Left ventricle myocardium superior (tissue), 1 donor: ENCODE data around the gene QTRT2. TPM values are rescaled to one million over a fixed set of nuclear protein-coding genes. Genes with fewer than 3 reads are reported as not detected.

Experiments used
- ATAC-seq: fragments of 200-7000 bp; cut with Tn5 transposase; one replicate; pipeline ENCODE4 v1.9.1; 2020; ENCODE audit warnings: mild to moderate bottlenecking, moderate library complexity
- DNase-seq: peaks from one replicate; pipeline ENCODE4 v3.0.0-alpha.2; 2020
- intact Hi-C: fragments of 100-400 bp; cut with micrococcal nuclease; formaldehyde crosslinking; loops from one replicate; pipeline ENCODE4 v1.11.0; 2022
- total RNA-seq: library from RNA; stranded (reverse); fragmentation: NEBNext Ultra II Directional; extraction: Animal tissue kit (Norgen Biotek cat#: 25700); gene quantifications from one replicate; pipeline ENCODE4 v1.2.1, GENCODE V29; 2021
- donor health status: DM: no; HTN: yes; CAD: no; lungs with severe emphysema.

The QTRT2 gene
- total RNA-seq, 1 donor from 2014 or later = 3.6 TPM

DNA sequence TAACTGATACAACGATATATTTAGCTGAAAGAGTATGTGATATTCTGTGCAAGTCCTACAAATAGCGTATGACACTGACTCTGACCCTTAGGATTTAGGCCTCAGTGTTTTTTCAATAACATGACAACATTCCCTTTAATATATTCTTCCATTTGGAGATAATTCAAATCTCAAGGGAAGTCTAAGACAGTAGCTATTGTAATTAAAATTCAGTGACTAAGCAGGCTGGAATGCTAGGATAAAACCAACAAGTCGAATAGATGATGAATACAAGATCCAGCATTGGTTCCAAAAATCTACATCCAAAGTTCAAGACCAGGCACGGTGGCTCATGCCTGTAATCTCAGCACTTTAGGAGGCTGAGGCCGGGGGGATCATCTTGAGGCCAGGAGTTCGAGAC, 56.2 kb downstream of the QTRT2 start:
- intact Hi-C loops = no loop called here
- ATAC-seq (no peak), DNase-seq (no peak)

DNA sequence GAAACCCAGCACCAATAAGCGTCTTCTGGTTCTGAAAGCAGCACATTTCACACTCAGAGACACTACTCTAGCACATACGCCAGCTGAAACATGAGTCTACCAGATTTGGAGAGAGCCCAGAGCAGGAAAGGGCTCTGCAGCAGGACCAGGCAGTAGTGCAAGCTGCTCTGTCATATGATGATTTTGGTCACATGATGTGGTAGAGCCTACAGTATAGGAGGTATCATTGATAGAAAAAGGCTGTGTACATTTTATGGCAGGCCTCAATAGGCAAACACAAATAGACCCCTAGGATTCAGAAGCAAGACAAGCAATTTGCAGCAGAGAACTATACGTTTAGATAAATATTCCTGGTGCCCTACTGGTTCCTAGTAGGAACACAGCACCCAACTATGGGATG, 58.2 kb downstream of the QTRT2 start:
- no peak for ATAC-seq
- intact Hi-C loops = no loop called here
- DNase-seq = no peak

DNA sequence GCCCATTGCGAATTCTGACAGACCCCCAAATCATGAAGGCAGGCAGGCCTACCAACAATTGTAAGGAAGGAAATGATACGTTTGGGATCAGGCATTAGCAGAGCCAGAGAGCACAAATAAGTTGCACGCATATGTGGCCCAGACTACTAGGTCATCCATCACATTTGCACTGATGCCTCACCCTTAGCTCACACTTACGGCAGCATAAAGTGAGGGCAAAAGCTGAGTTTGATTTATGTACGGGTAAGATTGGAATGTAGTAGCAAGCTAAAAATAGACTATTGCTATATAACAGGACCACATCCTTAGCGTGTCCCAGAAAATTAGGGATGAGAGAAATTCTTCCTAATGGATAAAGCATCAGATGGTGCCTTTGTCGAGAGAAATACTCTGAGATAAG, 58.6 kb downstream of the QTRT2 start:
- ATAC-seq (no peak), DNase-seq (no peak)
- intact Hi-C loops = no loop called here

DNA sequence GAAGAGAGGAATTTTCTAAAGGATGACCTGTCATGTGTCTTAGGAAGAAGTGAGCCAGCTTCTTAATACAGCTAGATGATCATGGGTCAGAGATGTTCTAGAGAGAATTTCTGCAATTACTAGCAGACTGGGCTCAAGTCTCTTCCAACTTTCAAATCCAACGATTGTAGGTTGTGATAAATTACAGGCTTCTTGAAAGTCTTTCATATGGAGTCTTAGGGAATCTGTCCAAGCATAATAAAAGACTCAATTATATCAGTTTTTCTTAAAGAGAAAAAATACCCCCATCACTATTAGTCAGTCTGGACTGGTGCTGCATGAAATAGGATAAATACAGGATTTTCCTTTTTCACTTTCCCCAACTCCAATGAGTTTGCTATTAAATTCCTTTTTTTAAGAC, 63.2 kb downstream of the QTRT2 start:
- intact Hi-C loops = no loop called here
- no peak for DNase-seq
- no peak for ATAC-seq

DNA sequence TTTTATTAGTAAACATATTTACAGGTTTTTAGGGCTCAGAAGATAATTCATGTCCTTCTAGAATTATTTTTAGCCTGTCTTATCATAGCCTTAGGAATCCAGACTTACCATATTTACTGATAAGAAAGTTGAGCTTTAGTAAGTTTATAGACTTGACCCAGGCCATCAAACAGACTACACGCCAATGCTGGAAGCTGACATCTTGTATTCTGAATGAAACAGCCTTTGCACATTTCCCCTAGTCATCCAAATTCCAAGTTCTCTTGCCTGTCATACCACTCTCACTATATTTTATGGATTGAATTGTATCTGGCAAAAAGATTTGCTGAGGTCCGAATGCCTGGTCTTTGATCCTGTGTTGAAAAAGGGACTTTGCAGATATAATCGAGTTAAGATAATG, 63.7 kb downstream of the QTRT2 start:
- no peak for ATAC-seq
- DNase-seq = no peak
- intact Hi-C loops = no loop called here

DNA sequence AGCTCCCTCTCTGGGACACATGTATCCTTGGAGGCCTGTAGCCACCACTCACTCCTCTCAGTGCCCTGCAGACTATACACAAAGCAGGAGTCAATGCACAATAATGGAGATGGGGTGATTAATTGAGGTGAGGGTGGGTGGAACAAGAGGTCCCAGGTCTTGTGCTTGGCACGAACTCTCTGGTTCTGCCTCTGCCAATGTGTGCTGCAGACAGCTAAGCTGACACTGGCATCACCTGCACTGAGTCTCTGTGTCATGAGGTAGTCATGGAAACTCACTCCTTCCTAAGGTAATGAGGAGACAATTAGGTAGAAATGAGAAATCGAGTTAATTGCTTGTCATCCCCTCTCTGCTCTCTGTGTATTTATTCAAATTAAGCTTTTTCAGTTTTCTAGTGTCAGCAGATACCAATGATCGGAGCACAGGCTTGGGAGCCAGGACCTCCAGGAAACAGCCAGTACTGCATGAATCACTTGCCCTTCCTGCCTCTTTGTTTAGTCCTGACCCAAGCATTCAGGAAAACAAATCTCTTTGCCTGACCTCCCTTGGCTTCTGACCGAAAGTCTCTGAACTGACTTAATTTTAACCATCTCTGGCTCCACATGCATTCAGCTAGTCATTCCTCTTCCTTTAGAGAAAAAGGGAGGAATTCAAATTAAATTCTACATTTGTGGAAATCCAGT, 65.6 kb downstream of the QTRT2 start:
- DNase-seq = no peak
- peak; percentile 74 for ATAC-seq
- intact Hi-C loops = no loop called here

DNA sequence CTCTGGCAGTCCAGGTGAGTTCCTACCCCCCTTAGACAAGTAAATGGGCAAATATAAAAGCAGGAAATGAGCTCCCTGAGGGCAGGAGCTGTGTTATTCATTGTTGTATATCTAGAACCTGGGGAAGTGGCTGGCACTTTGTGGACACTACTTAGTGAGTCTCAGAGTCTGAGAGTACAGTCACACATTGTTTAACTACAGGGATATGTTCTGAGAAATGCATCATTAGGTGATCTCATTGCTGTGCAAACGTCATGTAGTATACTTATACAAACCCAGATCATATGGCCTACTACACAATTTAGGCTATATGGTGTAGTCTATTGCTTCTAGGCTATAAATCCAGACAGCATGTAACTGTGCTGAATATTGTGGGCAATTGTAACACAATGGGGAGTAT, 69.9 kb downstream of the QTRT2 start:
- intact Hi-C loops = no loop called here
- ATAC-seq = no peak

DNA sequence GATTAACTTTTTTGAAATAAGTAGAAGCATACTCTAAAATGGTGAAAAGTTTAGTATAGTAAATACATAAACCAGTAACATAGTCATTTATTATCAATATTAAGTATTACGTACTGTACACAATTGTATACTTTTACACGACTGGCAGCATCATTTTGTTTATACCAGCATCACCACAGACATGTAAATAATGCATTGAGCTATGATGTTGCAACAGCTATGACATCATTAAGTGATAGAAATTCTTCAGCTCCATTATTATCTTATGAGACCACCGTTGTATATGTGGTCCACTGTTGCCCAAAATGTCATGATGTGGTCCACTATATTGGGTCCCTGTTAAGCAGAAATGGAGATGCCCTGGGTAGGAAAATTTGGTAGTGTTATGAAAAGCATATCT, 71.0 kb downstream of the QTRT2 start:
- intact Hi-C loops = no loop called here
- no peak for ATAC-seq
- DNase-seq = no peak

More for the DNA sequence above, 69.9 kb downstream of the QTRT2 start:
- no peak for DNase-seq

DNA sequence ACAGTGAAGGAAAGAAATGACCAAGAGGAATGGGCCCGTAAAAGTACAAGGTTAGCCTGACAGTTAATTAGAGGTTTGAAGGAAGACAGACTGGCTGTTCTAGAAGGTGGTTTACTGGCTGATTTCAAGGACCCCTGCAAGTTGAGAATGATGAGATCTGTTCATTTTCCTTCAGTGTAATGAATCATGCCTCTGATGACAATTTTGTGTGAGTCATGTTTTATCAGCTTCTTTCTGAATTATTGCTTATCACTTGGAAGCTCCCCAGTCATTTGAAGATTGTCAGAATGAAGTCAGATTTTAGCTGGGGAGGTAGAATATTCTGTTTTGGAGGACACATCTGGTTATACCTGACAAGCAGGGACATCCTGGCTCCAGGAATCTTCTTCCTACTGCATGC, 71.7 kb downstream of the QTRT2 start:
- no peak for DNase-seq
- intact Hi-C loops = no loop called here
- no peak for ATAC-seq

DNA sequence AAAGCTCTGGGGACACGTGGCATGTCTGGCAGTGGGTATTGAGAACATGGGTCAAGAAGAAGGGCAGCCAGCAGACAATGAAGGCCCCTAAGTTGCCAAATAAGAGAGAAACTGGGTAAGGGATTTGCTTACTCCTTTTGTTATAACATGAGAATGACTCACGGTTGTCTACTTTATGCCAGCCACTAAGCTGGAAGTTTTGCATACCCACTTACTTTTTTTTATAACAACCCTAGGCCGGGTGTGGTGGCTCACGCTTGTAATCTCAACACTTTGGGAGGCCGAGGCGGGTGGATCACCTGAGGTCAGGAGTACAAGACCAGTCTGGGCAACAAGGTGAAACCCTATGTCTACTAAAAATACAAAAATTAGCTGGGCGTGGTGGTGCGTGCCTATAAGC, 72.3 kb downstream of the QTRT2 start:
- DNase-seq = no peak
- intact Hi-C loops = no loop called here
- no peak for ATAC-seq

DNA sequence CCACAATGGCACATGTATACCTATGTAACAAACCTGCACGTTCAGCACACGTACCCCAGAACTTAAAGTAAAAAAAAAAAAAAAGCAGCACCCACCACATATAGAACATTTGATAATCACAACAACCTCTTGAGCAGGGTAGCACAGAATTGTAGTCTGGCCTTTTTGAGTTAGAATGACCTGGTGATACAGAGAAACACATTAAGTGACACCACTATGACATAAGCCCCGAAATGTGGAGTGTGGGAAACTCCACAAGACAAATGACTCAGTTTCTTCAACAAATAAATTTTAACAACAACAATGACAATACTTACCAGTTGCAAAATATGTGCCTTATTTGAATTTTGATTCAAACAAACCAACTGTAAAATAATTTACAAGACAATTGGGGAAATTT, 76.0 kb downstream of the QTRT2 start:
- no peak for ATAC-seq
- intact Hi-C loops = no loop called here
- DNase-seq = no peak

DNA sequence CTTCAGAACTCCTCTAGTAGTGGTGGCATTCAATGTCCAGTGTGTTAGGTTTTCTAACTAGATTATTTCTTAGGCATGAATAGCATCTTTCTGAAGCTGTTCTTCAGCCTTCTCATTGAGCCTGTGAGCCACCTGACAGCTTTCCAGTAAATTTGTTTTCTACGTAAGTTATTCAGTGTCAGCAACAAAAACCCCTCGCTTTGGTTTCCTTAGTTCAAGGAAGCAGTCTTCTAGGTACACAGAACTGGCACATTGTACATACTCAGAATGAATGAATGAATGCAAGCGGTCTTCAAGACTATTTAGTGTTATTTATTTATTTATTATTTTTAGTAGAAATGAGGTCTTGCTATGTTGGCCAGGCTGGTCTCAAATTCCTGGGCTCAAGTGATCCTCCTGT, 77.4 kb downstream of the QTRT2 start:
- no peak for ATAC-seq
- intact Hi-C loops = no loop called here
- no peak for DNase-seq

Other genes starting within 250 kb of the QTRT2 start
- gene GRAMD1C, start 217.9 kb upstream of the QTRT2 start, total RNA-seq = 3.4 TPM
- gene ZDHHC23, start 108.7 kb upstream of the QTRT2 start, total RNA-seq = 3.4 TPM
- 0.99 TPM for gene CCDC191, start 211 bp upstream of the QTRT2 start, total RNA-seq
- gene DRD3, start 122.3 kb downstream of the QTRT2 start, total RNA-seq = not detected
- not detected for gene ZNF80, start 180.8 kb downstream of the QTRT2 start, total RNA-seq
- gene TIGIT, start 237.3 kb downstream of the QTRT2 start, total RNA-seq = not detected